Amygdala (tissue), 56 donors: Measurements from ENCODE around the gene SLC1A7.

Experiments used
- DNase-seq, 56 donors: peaks; one replicate each; lab custom pipeline; 2025; lab: John Stamatoyannopoulos, UW

SLC1A7 gene

DNA sequence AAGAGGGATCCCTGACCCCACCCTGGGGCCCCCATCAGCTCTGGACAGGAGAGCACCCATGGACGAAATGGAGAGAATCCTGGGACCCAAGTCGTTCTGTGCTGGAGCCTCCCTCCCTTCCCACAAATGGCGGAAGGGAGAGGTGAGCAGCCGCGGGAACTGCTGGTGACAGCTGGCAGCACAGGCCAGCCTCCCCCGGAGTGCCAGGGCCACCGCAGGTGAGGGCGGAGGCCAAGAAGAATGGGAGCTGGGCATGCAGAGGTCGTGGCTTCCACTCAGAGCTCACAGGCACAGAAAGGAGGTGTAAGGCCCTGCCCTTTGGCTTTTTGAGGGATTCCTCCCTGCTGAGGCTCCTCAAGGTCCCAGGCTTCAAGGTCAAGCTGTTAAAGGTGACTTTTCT is 24.6 kb downstream of the SLC1A7 start:
- DNase-seq, result no peak

GRCh38 chr1:53116933-53117600 is 25.4 kb downstream of the SLC1A7 start:
- DNase-seq, result no peak

- DNase-seq, result no peak
Observed at GRCh38 chr1:53116307-53116810, 26.1 kb downstream of the SLC1A7 start.

- no peak for DNase-seq
Observed at GRCh38 chr1:53115403-53116306, 26.8 kb downstream of the SLC1A7 start.

- no peak for DNase-seq
Observed at GRCh38 chr1:53114581-53115400, 27.6 kb downstream of the SLC1A7 start.

DNA sequence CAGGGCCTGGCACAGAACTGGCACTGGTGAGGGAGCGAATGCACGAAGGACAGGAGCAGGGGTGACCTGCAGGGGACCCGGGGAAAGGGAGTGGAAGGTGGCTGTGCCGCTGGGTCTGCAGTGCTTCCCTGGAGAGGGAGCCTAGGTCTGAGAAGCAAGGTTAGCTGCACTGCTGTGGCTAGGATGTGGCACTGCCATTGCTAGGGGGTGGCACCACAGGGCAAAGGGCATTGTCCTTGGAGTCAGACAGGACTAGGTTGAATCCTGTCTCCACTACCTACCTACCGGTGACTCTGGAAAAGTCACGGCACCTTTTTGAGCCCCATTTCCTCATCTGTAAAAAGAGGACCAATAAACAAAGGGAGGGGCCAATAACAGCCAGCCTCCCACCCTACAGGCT is 28.3 kb downstream of the SLC1A7 start:
- no peak for DNase-seq

DNA sequence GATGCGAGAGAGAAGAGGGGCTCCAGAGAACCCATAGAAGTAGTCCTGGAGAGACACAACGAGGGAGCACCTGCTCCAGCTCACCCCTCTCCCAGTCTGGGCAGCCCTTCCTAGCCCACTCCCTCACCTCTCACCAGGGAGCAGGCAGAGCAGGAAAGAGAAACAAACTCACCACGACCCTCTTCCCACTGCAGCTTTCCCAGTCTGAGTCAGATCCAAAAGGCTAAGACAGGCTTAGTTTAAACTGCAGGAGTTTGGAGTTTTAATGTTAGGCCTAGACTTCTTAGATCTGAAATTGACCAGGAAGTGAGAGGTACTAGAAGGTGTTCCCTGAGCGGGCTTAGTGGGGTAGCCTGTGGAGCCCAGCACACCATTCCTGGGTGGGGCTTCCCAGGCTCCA is 29.6 kb downstream of the SLC1A7 start:
- no peak for DNase-seq

GRCh38 chr1:53112271-53112774 is 30.1 kb downstream of the SLC1A7 start:
- DNase-seq, result no peak

DNA sequence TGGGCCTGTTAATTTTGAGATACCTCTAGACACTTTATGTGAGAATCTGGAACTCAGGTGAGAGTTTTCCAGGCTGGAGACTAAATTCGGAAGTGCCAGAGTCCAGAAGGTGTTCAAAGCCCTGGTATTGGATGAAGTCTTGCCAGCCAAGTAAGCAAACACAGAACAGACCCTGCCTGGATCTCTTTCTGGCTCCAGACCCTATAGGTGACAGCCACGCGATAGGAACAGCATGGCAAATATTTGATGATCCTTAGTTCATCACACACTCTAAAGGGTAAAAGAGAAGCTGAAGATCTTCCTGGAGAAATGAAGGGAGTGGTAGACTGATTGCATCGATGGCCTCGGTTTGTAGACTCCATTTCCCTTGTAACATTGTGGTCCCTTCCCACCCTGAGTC is 30.7 kb downstream of the SLC1A7 start:
- DNase-seq, result no peak

GRCh38 chr1:53111073-53111556 is 31.3 kb downstream of the SLC1A7 start:
- no peak for DNase-seq

GRCh38 chr1:53110370-53111072 is 31.9 kb downstream of the SLC1A7 start:
- DNase-seq, result no peak

GRCh38 chr1:53108646-53109580 is 33.5 kb downstream of the SLC1A7 start:
- DNase-seq, result no peak

DNA sequence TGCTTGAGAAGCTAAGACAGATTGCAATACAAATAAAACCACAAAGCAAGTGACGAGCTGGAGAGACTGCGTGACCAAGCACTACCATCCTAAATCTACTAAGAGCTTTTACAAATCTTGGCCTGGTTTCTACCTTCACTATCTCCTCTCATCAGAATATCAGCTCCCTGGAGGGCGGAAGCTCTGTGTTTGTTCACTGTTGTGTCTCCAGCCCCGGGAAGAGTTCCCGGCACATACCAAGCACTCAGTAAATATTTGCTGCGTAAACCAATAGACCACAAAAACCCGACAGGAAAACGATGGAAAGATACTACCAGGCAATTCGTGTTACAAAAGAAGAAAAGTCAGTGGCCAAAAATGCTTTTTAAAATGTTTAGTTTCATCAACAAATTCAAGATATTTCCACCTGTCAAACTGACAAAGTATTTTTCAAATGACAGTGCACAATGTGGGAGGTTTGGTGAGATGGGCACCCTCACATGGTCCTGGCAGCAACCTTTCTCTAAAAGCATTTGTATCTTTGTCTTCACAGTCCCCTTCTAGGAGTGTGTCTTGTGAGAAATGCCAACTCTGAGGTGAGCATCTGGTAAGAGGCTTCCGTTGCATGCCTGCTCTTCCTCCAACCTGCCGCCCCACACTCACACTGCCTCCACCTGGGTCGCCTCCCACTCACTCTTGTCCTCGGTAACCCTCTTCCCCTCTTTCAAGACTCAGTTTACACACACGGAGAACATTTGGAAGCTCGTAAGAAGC is 34.7 kb downstream of the SLC1A7 start:
- no peak for DNase-seq

- no peak for DNase-seq
Observed at GRCh38 chr1:53107090-53107489, 35.3 kb downstream of the SLC1A7 start.

- no peak for DNase-seq
Observed at GRCh38 chr1:53104289-53104913, 38.0 kb downstream of the SLC1A7 start.

DNA sequence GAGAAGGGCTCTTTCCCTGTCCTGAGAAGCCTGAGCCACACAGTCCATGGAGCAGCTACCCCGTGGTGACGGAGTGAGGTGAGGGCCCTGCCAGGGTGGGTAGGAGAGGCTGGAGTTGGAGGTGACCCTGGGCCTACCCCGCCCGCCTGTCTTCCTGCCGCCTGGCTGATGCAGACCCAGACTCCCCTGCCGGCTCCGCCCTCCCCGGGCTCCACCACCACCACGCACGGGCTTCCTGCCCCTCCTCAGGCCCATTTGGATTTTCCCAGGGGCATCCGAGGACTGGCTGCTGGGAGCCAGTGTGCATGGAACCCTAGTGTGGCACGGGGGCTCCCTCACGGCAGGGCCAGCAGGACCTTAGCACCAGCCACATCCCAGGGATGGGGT is 47.9 kb downstream of the SLC1A7 start:
- no peak for DNase-seq

- DNase-seq, result no peak
Observed at GRCh38 chr1:53093778-53094532, 48.5 kb downstream of the SLC1A7 start.
